CD4-positive, alpha-beta T cell treated with Interleukin-12 subunit alpha and Interleukin-12 subunit beta, for 1 hour (primary cell): ENCODE results near the gene ATP8B4.
"Not testable (repeated sequence)": the region's sequence is repeated elsewhere in the genome, so short reads cannot be mapped to it uniquely, and the experiment has no call there.

Experiments used
- DNase-seq: peaks from one replicate; pipeline ENCODE4 v3.0.0-alpha.2; 2020

The ATP8B4 gene

GRCh38 chr15:49991587-49991986 lies 127.4 kb downstream of the ATP8B4 start:
- no peak for DNase-seq

GRCh38 chr15:49990835-49991545 lies 128.0 kb downstream of the ATP8B4 start:
- DNase-seq = no peak

- DNase-seq = no peak
These were observed 129.5 kb downstream of the ATP8B4 start for GRCh38 chr15:49989498-49989897.

- no peak for DNase-seq
These were observed 130.3 kb downstream of the ATP8B4 start for GRCh38 chr15:49988766-49989165.

GRCh38 chr15:49987896-49988295 lies 131.1 kb downstream of the ATP8B4 start:
- no peak for DNase-seq

GRCh38 chr15:49987198-49987785 lies 131.7 kb downstream of the ATP8B4 start:
- no peak for DNase-seq

- DNase-seq = no peak
These were observed 132.7 kb downstream of the ATP8B4 start for GRCh38 chr15:49986326-49986725.

GRCh38 chr15:49985463-49985862 lies 133.6 kb downstream of the ATP8B4 start:
- no peak for DNase-seq

- no peak for DNase-seq
These were observed 134.6 kb downstream of the ATP8B4 start for GRCh38 chr15:49984436-49984835.

GRCh38 chr15:49982584-49982983 lies 136.4 kb downstream of the ATP8B4 start:
- no peak for DNase-seq

GRCh38 chr15:49979705-49980382 lies 139.2 kb downstream of the ATP8B4 start:
- no peak for DNase-seq

- DNase-seq = no peak
These were observed 140.9 kb downstream of the ATP8B4 start for GRCh38 chr15:49978121-49978520.

GRCh38 chr15:49977306-49977705 lies 141.7 kb downstream of the ATP8B4 start:
- no peak for DNase-seq

- DNase-seq = no peak
These were observed 154.5 kb downstream of the ATP8B4 start for GRCh38 chr15:49964551-49964950.

GRCh38 chr15:49964061-49964460 lies 155.0 kb downstream of the ATP8B4 start:
- DNase-seq = no peak

GRCh38 chr15:49963033-49963772 lies 155.8 kb downstream of the ATP8B4 start:
- DNase-seq = not testable (repeated sequence)

- no peak for DNase-seq
These were observed 156.9 kb downstream of the ATP8B4 start for GRCh38 chr15:49962044-49962602.

- DNase-seq = no peak
These were observed 165.6 kb downstream of the ATP8B4 start for GRCh38 chr15:49953421-49953820.

- DNase-seq = no peak
These were observed 172.4 kb downstream of the ATP8B4 start for GRCh38 chr15:49946681-49947080.

- no peak for DNase-seq
These were observed 184.5 kb downstream of the ATP8B4 start for GRCh38 chr15:49934487-49934886.

GRCh38 chr15:49927189-49927861 lies 191.7 kb downstream of the ATP8B4 start:
- DNase-seq = no peak

- DNase-seq = no peak
These were observed 192.3 kb downstream of the ATP8B4 start for GRCh38 chr15:49926740-49927139.

GRCh38 chr15:49923671-49924070 lies 195.4 kb downstream of the ATP8B4 start:
- DNase-seq = no peak
